Myocyte (in vitro differentiated cells): ENCODE data around the gene RACGAP1. TPM values are rescaled to one million over a fixed set of nuclear protein-coding genes. Genes with fewer than 3 reads are reported as not detected.
"Not testable (repeated sequence)": the region's sequence is repeated elsewhere in the genome, so short reads cannot be mapped to it uniquely, and the experiment has no call there.

Source experiments
- DNase-seq: peaks from one replicate; pipeline ENCODE4 v3.0.0-alpha.2; 2012; ENCODE audit warnings: low read depth
- total RNA-seq: library from RNA; depleted of rRNA; stranded (reverse); fragments of >200 nt; gene quantifications from 2 replicates; pipeline ENCODE4 v1.2.3, GENCODE V29; 2014

The RACGAP1 gene
- total RNA-seq, 1 donor from 2014 or later, result 12.8 TPM

- DNase-seq, result no peak
Observed at GRCh38 chr12:50032854-50033581, 7.7 kb upstream of the RACGAP1 start.

GRCh38 chr12:50032515-50032853, 7.2 kb upstream of the RACGAP1 start:
- no peak for DNase-seq

GRCh38 chr12:50030449-50030848, 5.2 kb upstream of the RACGAP1 start:
- not testable (repeated sequence) for DNase-seq

GRCh38 chr12:50026691-50027090, 1.4 kb upstream of the RACGAP1 start:
- DNase-seq, result no peak

- DNase-seq, result no peak
Observed at GRCh38 chr12:50024805-50025186, 498 bp downstream of the RACGAP1 start.

GRCh38 chr12:50024227-50024626, 1.1 kb downstream of the RACGAP1 start:
- no peak for DNase-seq

- DNase-seq, result no peak
Observed at GRCh38 chr12:50022903-50023302, 2.4 kb downstream of the RACGAP1 start.

- peak; percentile 43 for DNase-seq
Observed at GRCh38 chr12:50021031-50021430, 4.3 kb downstream of the RACGAP1 start.

GRCh38 chr12:50019524-50019923, 5.8 kb downstream of the RACGAP1 start:
- DNase-seq, result no peak

GRCh38 chr12:50018968-50019367, 6.3 kb downstream of the RACGAP1 start:
- DNase-seq, result no peak

- DNase-seq, result no peak
Observed at GRCh38 chr12:50018154-50018553, 7.1 kb downstream of the RACGAP1 start.

GRCh38 chr12:50017641-50018040, 7.7 kb downstream of the RACGAP1 start:
- no peak for DNase-seq

- DNase-seq, result peak; percentile 73
Observed at GRCh38 chr12:50016501-50017475, 8.5 kb downstream of the RACGAP1 start.

- no peak for DNase-seq
Observed at GRCh38 chr12:50014342-50014741, 11.0 kb downstream of the RACGAP1 start.

- peak; percentile 45 for DNase-seq
Observed at GRCh38 chr12:50013361-50014147, 11.7 kb downstream of the RACGAP1 start.

- DNase-seq, result peak; percentile 41
Observed at GRCh38 chr12:50006754-50007442, 18.4 kb downstream of the RACGAP1 start.

GRCh38 chr12:50006280-50006679, 19.0 kb downstream of the RACGAP1 start:
- no peak for DNase-seq

GRCh38 chr12:50005175-50005574, 20.1 kb downstream of the RACGAP1 start:
- DNase-seq, result no peak

GRCh38 chr12:50004696-50005095, 20.6 kb downstream of the RACGAP1 start:
- no peak for DNase-seq

- no peak for DNase-seq
Observed at GRCh38 chr12:50003595-50003994, 21.7 kb downstream of the RACGAP1 start.

GRCh38 chr12:49998453-49998852, 26.8 kb downstream of the RACGAP1 start:
- DNase-seq, result no peak
